Measurements from ENCODE around the gene TBP. TPM values are rescaled to one million over a fixed set of nuclear protein-coding genes. Genes with fewer than 3 reads are reported as not detected.

The TBP gene
- total and polyA plus RNA-seq, 2 experiments from 2014 or later = 24.6 to 27.5 TPM

Other genes with a start within 250 kb of the TBP start
- 13.2 and 13.5 TPM in 2 replicates for gene FAM120B, start 247.6 kb upstream of the TBP start, total RNA-seq
- gene FAM120B, start 247.6 kb upstream of the TBP start, polyA plus RNA-seq = 24.9 and 25.7 TPM in 2 replicates
- gene PSMB1, start 1.1 kb upstream of the TBP start, total RNA-seq = 162 and 300 TPM in 2 replicates
- gene PSMB1, start 1.1 kb upstream of the TBP start, polyA plus RNA-seq = 451 and 499 TPM in 2 replicates
- gene PDCD2, start 30.3 kb downstream of the TBP start, total RNA-seq = 101 and 119 TPM in 2 replicates
- 75.7 and 81.5 TPM in 2 replicates for gene PDCD2, start 30.3 kb downstream of the TBP start, polyA plus RNA-seq